GM19395 (cell line): Measurements from ENCODE around the gene GPR162.
"Not testable (repeated sequence)": the region's sequence is repeated elsewhere in the genome, so short reads cannot be mapped to it uniquely, and the experiment has no call there.

Experiments
- ATAC-seq: cut with Tn5 transposase; IDR thresholded peaks from one replicate; pipeline ENCODE4 v1.9.1; 2021; ENCODE audit warnings: mild to moderate bottlenecking, moderate library complexity; ENCODE audit not compliant: unreplicated experiment

GPR162 gene

DNA sequence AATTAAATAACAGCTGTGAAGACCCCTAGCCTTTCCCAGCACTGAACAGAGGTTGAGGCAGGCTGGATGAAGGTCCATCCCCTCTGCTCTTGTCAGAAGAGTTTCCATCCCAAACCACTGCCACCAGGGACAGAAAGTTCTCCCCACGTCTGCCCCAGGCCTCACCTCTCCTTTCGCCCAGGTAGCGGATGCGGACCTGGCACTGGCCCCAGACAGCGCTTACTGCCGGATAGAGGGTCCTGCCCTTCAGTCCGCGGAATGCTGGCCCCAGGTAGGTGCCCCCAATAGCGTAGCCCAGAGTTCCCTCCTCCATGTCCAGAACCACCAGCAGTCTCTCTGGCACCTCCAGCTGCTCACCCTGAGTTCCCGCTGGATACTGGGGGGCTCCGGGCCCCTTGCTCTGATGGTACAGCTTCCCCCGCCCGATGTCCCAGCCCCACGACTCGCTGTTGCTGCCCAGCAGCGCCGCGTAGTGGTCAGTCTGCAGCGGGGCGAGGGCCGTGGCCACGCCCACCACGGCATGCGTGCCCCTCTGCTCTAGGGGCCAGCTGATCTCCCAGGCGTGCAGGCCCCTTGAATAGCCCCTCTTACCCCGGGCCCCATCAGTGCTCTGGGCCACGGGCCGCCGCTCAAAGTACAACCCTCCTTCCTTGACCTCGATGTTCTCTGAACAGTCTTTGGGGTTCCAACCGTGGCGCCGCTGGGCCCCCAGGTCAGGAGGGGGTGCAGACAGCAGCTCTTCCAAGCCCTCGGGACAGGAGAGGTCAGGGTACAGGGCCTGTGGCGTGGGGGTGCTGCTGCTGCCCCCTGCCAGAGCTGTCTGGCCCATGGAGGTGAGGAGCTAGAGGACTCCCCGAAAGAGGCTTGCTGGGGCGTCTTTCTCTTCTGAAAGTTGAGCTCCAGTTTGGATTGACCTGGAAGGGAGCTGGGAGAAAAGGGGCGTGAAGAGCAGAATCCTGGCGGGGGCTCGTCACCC, 50.7 kb downstream of the GPR162 start:
- peak; percentile 20 for ATAC-seq

DNA sequence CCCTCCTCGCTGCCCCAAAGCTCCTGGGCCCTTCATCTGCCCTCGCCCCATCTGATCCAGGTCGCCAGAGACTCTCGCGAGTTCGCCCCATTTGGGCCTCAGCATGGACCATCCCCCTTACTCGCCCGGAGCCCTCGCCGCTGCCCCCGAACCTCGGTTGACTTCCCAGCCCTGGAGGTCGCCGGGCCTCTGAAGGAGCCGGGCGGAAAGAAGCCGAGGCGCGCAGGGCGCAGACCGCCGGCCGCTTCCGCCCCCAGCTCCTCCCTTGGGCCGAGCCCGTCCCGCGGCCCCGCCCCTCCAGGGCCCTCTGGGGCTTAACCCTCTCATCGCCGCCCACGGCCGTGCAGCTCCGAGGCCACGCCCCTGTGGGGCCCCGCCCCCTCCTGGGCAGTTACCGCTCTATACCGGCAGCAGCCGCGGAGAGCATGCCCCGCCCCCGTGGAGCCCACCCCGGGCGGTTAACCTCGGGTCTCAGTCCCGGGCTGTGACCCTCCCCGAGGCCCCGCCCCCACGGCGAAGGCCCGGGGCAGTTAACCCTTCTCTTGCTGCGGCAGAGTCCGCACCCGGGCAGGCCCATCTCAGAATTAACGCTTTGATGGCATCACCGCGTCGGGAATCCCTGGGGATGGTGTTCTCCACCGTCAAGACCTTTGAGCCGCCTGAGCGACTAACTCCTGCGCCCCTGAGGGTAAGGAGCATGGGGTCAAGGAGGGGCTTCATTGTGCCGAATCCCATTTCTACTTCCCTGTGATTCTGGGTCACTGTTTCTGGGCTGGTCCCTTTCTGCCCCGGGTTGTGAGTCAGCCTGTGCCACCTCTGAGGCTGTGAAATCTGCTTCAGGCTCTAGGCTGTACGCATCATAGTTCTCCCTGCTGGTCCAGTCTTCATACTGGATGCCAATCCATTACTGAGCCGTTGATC, 51.7 kb downstream of the GPR162 start, which contains the start of gene SPSB2:
Gene SPSB2, minus strand, starts transcription at position 210 of the 921 bp plus-strand sequence. CDS start 402 bp downstream, outside the sequence.
- peak; percentile 64 for ATAC-seq

GRCh38 chr12:6874015-6874368, 52.4 kb downstream of the GPR162 start:
- not testable (repeated sequence) for ATAC-seq
